Esophagus muscularis mucosa (tissue), 4 donors: Measurements from ENCODE around the gene MYH16. TPM values are rescaled to one million over a fixed set of nuclear protein-coding genes. Genes with fewer than 3 reads are reported as not detected.
"Not testable (repeated sequence)": the region's sequence is repeated elsewhere in the genome, so short reads cannot be mapped to it uniquely, and the experiment has no call there.

ENCODE experiments used
- DNase-seq: peaks from one replicate; pipeline ENCODE4 v3.0.0-alpha.2; 2017; ENCODE audit errors: extremely low spot score
- H3K27ac ChIP-seq, 4 donors: fragments of 200-600 bp; sonication (generic); replicated peaks in 1 of 4; 1 replicate in 3 of 4; 2 replicates in 1 of 4; pipeline ENCODE4 v1.5.1; 2016 to 2019; ENCODE audit warnings: mild to moderate bottlenecking in 1 of 4
- H3K27me3 ChIP-seq, 4 donors: fragments of 200-600 bp; sonication (generic); one replicate each; pipeline versions ENCODE4 v1.5.1 to v1.6.0; 2016 to 2019
- H3K36me3 ChIP-seq, 4 donors: fragments of 200-600 bp; sonication (generic); one replicate each; pipeline ENCODE4 v1.5.1; 2016 to 2019
- H3K4me1 ChIP-seq, 4 donors: fragments of 200-600 bp; sonication (generic); one replicate each; pipeline ENCODE4 v1.5.1; 2016 to 2019
- H3K4me3 ChIP-seq, 4 donors: fragments of 200-600 bp; sonication (generic); 1 replicate in 2 of 4; 2 replicates in 2 of 4; pipeline ENCODE4 v1.5.1; 2016 to 2019; ENCODE audit warnings: mild to moderate bottlenecking in 4 of 4, moderate library complexity in 1 of 4
- H3K9me3 ChIP-seq, 4 donors: fragments of 200-600 bp; sonication (generic); 1 replicate in 3 of 4; 2 replicates in 1 of 4; pipeline ENCODE4 v1.5.1; 2016 to 2019
- CTCF ChIP-seq, 3 experiments: fragments of 200-600 bp in 2 of 3; fragments of 450-650 bp in 1 of 3; sonication (generic) in 2 of 3; IDR thresholded peaks; one replicate each; pipeline ENCODE4 v1.5.1; 2017 to 2019; ENCODE audit warnings: antibody characterized with exemption in 3 of 3, mild to moderate bottlenecking in 2 of 3, moderate library complexity in 1 of 3
- EP300 ChIP-seq: sonication (generic); formaldehyde crosslinking; IDR thresholded peaks from one replicate; pipeline ENCODE4 v1.6.1; 2017; ENCODE audit warnings: antibody characterized with exemption
- POLR2A ChIP-seq: fragments of 450-650 bp; IDR thresholded peaks from one replicate; pipeline ENCODE4 v1.6.1; 2017; ENCODE audit warnings: antibody characterized with exemption, moderate library complexity, mild to moderate bottlenecking, low read depth
- POLR2AphosphoS5 ChIP-seq, 2 donors: sonication (generic); formaldehyde crosslinking; IDR thresholded peaks; one replicate each; pipeline ENCODE4 v1.6.1; 2017; ENCODE audit warnings: antibody characterized with exemption in 2 of 2
- WGBS: methylation state at CpG from one replicate; pipeline ENCODE4 v1.1.5; 2018; 5-methylcytosine and 5-hydroxymethylcytosine counted together
- intact Hi-C: fragments of 100-400 bp; cut with DNase I; formaldehyde crosslinking; loops from one replicate; pipeline ENCODE4 v1.15.1; 2023
- total RNA-seq, 4 donors: library from RNA; depleted of rRNA; stranded (reverse); fragments of >200 nt; gene quantifications; one replicate each; pipeline versions ENCODE4 v1.1.0 to v1.2.1, GENCODE V29; 2016

Gene MYH16
- total RNA-seq, 4 donors from 2014 or later, result not detected

- H3K27ac ChIP-seq, result peak overlapping the region in 3 of 4 donors; percentile 13 to 59 (median 30)
- TF ChIP-seq POLR2AphosphoS5 (IDR thresholded peaks at IDR 0.05) (no peak), CTCF (IDR thresholded peaks at IDR 0.05) (no peak), EP300 (no peak), POLR2A (no peak)
- 89% methylated on average over 16 of the region's 16 CpGs for WGBS
- H3K9me3 ChIP-seq, result no peaks in the 10 kb centered on the region
- no peak for DNase-seq
- H3K4me1 ChIP-seq, result no peaks in the 10 kb centered on the region
- intact Hi-C loops, result no loop called here
- peaks cover 87 to 100% (median 98%) of the 10 kb centered on the region in 4 donors for H3K36me3 ChIP-seq
- H3K27me3 ChIP-seq, result no peaks in the 10 kb centered on the region
- H3K4me3 ChIP-seq, result no peak overlapping the region
These were observed 85.3 kb downstream of the MYH16 start for GRCh38 chr7:99357701-99358490.

GRCh38 chr7:99358521-99358920 is 85.9 kb downstream of the MYH16 start:
- H3K36me3 ChIP-seq, result peaks cover 87 to 100% (median 99%) of the 10 kb centered on the region in 4 donors
- H3K4me1 ChIP-seq, H3K9me3 ChIP-seq, H3K27me3 ChIP-seq, H3K4me3 ChIP-seq, intact Hi-C loops, DNase-seq: not testable (repeated sequence)
- H3K27ac ChIP-seq, result peak overlapping the region; percentile 45 to 58 (median 49)
- 94% methylated on average over 15 of the region's 15 CpGs for WGBS

GRCh38 chr7:99359465-99360154 is 87.0 kb downstream of the MYH16 start:
- peak overlapping the region in 1 of 4 donors; percentile 45 for H3K27ac ChIP-seq
- H3K4me3 ChIP-seq, result no peak overlapping the region
- intact Hi-C loops, result no loop called here
- H3K36me3 ChIP-seq, result peaks cover 83 to 100% (median 99%) of the 10 kb centered on the region in 4 donors
- H3K9me3 ChIP-seq, result no peaks in the 10 kb centered on the region
- no peak for DNase-seq
- no peaks in the 10 kb centered on the region for H3K4me1 ChIP-seq
- TF ChIP-seq POLR2A (no peak), EP300 (no peak), CTCF (IDR thresholded peaks at IDR 0.05) (no peak), POLR2AphosphoS5 (IDR thresholded peaks at IDR 0.05) (no peak)
- no peaks in the 10 kb centered on the region for H3K27me3 ChIP-seq
- 92% methylated on average over 21 of the region's 22 CpGs for WGBS

Other genes with a start within 250 kb of the MYH16 start
- 10 to 100 TPM; 19.1 to 27.4 (median 23.9) TPM for gene SMURF1, start 128.7 kb upstream of the MYH16 start, total RNA-seq
- not detected for gene KPNA7, start 64.7 kb upstream of the MYH16 start, total RNA-seq
- gene ARPC1A, start 53.1 kb downstream of the MYH16 start, total RNA-seq, result 100 to 1,000 TPM in 2 of 4 donors, 10 to 100 TPM in 2; 83.1 to 105 (median 99.8) TPM
- gene ARPC1B, start 101.9 kb downstream of the MYH16 start, total RNA-seq, result 100 to 1,000 TPM; 101 to 153 (median 134) TPM
- 100 to 1,000 TPM in 2 of 4 donors, 10 to 100 TPM in 2; 85.9 to 116 (median 99.9) TPM for gene PDAP1, start 135.8 kb downstream of the MYH16 start, total RNA-seq
- gene BUD31, start 136.1 kb downstream of the MYH16 start, total RNA-seq, result 10 to 100 TPM; 61.8 to 82.0 (median 66.2) TPM
- 10 to 100 TPM in 1 of 4 donors, 1 to 10 TPM in 3; 5.3 to 10.2 (median 7.6) TPM for gene PTCD1, start 166.0 kb downstream of the MYH16 start, total RNA-seq
- 10 to 100 TPM; 19.1 to 25.3 (median 20.8) TPM for gene CPSF4, start 166.1 kb downstream of the MYH16 start, total RNA-seq
- 100 to 1,000 TPM; 487 to 697 (median 507) TPM for gene ATP5MF, start 193.3 kb downstream of the MYH16 start, total RNA-seq
- gene ZNF789, start 200.1 kb downstream of the MYH16 start, total RNA-seq, result 1 to 10 TPM; 2.5 to 6.2 (median 3.0) TPM
- 10 to 100 TPM; 26.6 to 37.9 (median 32.7) TPM for gene ZNF394, start 227.4 kb downstream of the MYH16 start, total RNA-seq
- 10 to 100 TPM in 2 of 4 donors, 1 to 10 TPM in 2; 9.6 to 11.2 (median 10.5) TPM for gene ZKSCAN5, start 231.8 kb downstream of the MYH16 start, total RNA-seq